Camera-type eye (tissue), 1 donor: Measurements from ENCODE around the gene ZNF229. TPM values are rescaled to one million over a fixed set of nuclear protein-coding genes. Genes with fewer than 3 reads are reported as not detected.

Experiments
- total RNA-seq: library from RNA; depleted of rRNA; stranded (reverse); fragments of >200 nt; gene quantifications from one replicate; pipeline ENCODE4 v1.2.3, GENCODE V29; 2014

Gene ZNF229
- total RNA-seq = 17.2 TPM

GRCh38 chr19:44447916-44448674, at the start of gene ZNF229:
ZNF229 (minus strand) TSS chr19:44448472; CDS start chr19:44442847, 5,625 bp downstream.

GRCh38 chr19:44401139-44402115, 46.8 kb downstream of the ZNF229 start, which contains the start of gene ZNF285:
ZNF285 (minus strand) TSS chr19:44401608; CDS start chr19:44397213, 4,395 bp downstream.

Other genes with a start within 250 kb of the ZNF229 start
- gene ZNF227, start 235.9 kb downstream of the ZNF229 start, total RNA-seq = 49.2 TPM
- gene ZNF233, start 188.6 kb downstream of the ZNF229 start, total RNA-seq = 3.6 TPM
- 19.1 TPM for gene ZNF235, start 143.4 kb downstream of the ZNF229 start, total RNA-seq
- gene ZNF112, start 91.8 kb downstream of the ZNF229 start, total RNA-seq = 24.4 TPM
- 17.8 TPM for gene ZNF285, start 46.9 kb downstream of the ZNF229 start, total RNA-seq
- 17.6 TPM for gene ZNF180, start 52.0 kb upstream of the ZNF229 start, total RNA-seq
- not detected for gene CEACAM20, start 81.2 kb upstream of the ZNF229 start, total RNA-seq
- gene IGSF23, start 165.1 kb upstream of the ZNF229 start, total RNA-seq = not detected
- 32.1 TPM for gene PVR, start 195.4 kb upstream of the ZNF229 start, total RNA-seq
- gene CEACAM19, start 223.0 kb upstream of the ZNF229 start, total RNA-seq = 3.4 TPM